ENCODE measurements around the gene GINS1. TPM values are rescaled to one million over a fixed set of nuclear protein-coding genes. Genes with fewer than 3 reads are reported as not detected.

GINS1 gene
- total and polyA plus RNA-seq, 2 of the 13 experiments (the other 11 are each of a cell fraction or from before 2014, with no cell fraction given) = 14.6 to 59.9 TPM

GRCh38 chr20:25378189-25378883 is 29.1 kb upstream of the GINS1 start (continued):
- TF ChIP-seq, protein P1, sequence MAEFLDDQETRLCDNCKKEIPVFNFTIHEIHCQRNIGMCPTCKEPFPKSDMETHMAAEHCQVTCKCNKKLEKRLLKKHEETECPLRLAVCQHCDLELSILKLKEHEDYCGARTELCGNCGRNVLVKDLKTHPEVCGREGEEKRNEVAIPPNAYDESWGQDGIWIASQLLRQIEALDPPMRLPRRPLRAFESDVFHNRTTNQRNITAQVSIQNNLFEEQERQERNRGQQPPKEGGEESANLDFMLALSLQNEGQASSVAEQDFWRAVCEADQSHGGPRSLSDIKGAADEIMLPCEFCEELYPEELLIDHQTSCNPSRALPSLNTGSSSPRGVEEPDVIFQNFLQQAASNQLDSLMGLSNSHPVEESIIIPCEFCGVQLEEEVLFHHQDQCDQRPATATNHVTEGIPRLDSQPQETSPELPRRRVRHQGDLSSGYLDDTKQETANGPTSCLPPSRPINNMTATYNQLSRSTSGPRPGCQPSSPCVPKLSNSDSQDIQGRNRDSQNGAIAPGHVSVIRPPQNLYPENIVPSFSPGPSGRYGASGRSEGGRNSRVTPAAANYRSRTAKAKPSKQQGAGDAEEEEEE (CRISPR knock-in tag; IDR thresholded peaks at IDR 0.05; ENCODE audit: borderline replicate concordance) = no peak
- TF ChIP-seq, protein P2, sequence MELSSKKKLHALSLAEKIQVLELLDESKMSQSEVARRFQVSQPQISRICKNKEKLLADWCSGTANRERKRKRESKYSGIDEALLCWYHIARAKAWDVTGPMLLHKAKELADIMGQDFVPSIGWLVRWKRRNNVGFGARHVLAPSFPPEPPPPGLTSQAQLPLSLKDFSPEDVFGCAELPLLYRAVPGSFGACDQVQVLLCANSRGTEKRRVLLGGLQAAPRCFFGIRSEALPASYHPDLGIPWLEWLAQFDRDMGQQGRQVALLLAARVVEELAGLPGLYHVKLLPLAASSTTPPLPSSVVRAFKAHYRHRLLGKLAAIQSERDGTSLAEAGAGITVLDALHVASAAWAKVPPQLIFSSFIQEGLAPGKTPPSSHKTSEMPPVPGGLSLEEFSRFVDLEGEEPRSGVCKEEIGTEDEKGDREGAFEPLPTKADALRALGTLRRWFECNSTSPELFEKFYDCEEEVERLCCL (CRISPR knock-in tag; IDR thresholded peaks at IDR 0.05; ENCODE audit: borderline replicate concordance) = no peak
- TF ChIP-seq HNF4A (CRISPR knock-in tag; IDR thresholded peaks at IDR 0.05) (peak; percentile 80), ZNF530 (CRISPR knock-in tag; IDR thresholded peaks at IDR 0.05; ENCODE audit: low read depth) (no peak), BRD4 (CRISPR knock-in tag; IDR thresholded peaks at IDR 0.05) (no peak), ZFP36L2 (CRISPR knock-in tag; IDR thresholded peaks at IDR 0.05) (no peak), ZNF616 (CRISPR knock-in tag; IDR thresholded peaks at IDR 0.05; ENCODE audit: low read depth) (no peak), ZNF747 (CRISPR knock-in tag; IDR thresholded peaks at IDR 0.05; ENCODE audit: borderline replicate concordance) (peak; percentile 52; the same call in 1 of the 2 replicates), ZNF383 (CRISPR knock-in tag; IDR thresholded peaks at IDR 0.05; ENCODE audit: borderline replicate concordance) (no peak), ZNF589 (CRISPR knock-in tag; conservative IDR thresholded peaks at IDR 0.05) (no peak), ZNF777 (CRISPR knock-in tag; IDR thresholded peaks at IDR 0.05) (peak; percentile 4; the same call in 1 of the 2 replicates), ZNF12 (CRISPR knock-in tag; IDR thresholded peaks at IDR 0.05) (no peak), MTF1 (CRISPR knock-in tag; IDR thresholded peaks at IDR 0.05) (no peak), SETDB1 (CRISPR knock-in tag; IDR thresholded peaks at IDR 0.05; ENCODE audit: borderline replicate concordance) (no peak), NCOA5 (CRISPR knock-in tag; IDR thresholded peaks at IDR 0.05) (no peak)
- TF ChIP-seq, protein P3, sequence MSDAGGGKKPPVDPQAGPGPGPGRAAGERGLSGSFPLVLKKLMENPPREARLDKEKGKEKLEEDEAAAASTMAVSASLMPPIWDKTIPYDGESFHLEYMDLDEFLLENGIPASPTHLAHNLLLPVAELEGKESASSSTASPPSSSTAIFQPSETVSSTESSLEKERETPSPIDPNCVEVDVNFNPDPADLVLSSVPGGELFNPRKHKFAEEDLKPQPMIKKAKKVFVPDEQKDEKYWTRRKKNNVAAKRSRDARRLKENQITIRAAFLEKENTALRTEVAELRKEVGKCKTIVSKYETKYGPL (CRISPR knock-in tag; IDR thresholded peaks at IDR 0.05) = no peak
- TF ChIP-seq, protein P4, sequence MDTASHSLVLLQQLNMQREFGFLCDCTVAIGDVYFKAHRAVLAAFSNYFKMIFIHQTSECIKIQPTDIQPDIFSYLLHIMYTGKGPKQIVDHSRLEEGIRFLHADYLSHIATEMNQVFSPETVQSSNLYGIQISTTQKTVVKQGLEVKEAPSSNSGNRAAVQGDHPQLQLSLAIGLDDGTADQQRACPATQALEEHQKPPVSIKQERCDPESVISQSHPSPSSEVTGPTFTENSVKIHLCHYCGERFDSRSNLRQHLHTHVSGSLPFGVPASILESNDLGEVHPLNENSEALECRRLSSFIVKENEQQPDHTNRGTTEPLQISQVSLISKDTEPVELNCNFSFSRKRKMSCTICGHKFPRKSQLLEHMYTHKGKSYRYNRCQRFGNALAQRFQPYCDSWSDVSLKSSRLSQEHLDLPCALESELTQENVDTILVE (CRISPR knock-in tag; IDR thresholded peaks at IDR 0.05) = peak; percentile 60; the same call in 1 of the 2 replicates
- TF ChIP-seq, protein P5, sequence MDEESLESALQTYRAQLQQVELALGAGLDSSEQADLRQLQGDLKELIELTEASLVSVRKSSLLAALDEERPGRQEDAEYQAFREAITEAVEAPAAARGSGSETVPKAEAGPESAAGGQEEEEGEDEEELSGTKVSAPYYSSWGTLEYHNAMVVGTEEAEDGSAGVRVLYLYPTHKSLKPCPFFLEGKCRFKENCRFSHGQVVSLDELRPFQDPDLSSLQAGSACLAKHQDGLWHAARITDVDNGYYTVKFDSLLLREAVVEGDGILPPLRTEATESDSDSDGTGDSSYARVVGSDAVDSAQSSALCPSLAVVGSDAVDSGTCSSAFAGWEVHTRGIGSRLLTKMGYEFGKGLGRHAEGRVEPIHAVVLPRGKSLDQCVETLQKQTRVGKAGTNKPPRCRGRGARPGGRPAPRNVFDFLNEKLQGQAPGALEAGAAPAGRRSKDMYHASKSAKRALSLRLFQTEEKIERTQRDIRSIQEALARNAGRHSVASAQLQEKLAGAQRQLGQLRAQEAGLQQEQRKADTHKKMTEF (CRISPR knock-in tag; IDR thresholded peaks at IDR 0.05) = peak; percentile 96
- TF ChIP-seq, protein P6, sequence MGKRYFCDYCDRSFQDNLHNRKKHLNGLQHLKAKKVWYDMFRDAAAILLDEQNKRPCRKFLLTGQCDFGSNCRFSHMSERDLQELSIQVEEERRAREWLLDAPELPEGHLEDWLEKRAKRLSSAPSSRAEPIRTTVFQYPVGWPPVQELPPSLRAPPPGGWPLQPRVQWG (CRISPR knock-in tag; IDR thresholded peaks at IDR 0.05; ENCODE audit: borderline replicate concordance, low read depth) = no peak
- TF ChIP-seq, protein P7, sequence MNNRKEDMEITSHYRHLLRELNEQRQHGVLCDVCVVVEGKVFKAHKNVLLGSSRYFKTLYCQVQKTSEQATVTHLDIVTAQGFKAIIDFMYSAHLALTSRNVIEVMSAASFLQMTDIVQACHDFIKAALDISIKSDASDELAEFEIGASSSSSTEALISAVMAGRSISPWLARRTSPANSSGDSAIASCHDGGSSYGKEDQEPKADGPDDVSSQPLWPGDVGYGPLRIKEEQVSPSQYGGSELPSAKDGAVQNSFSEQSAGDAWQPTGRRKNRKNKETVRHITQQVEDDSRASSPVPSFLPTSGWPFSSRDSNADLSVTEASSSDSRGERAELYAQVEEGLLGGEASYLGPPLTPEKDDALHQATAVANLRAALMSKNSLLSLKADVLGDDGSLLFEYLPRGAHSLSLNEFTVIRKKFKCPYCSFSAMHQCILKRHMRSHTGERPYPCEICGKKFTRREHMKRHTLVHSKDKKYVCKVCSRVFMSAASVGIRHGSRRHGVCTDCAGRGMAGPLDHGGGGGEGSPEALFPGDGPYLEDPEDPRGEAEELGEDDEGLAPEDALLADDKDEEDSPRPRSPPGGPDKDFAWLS (CRISPR knock-in tag; IDR thresholded peaks at IDR 0.05; ENCODE audit: borderline replicate concordance) = 0 out of 2 replicates have a peak, but pooled peaks have one; percentile 29

Measured in HepG2 (cell line).